ENCODE results near the gene UBTD1. TPM values are rescaled to one million over a fixed set of nuclear protein-coding genes. Genes with fewer than 3 reads are reported as not detected.

The UBTD1 gene
- polyA plus RNA-seq, 3 donors, result 17.2 to 20.0 (median 19.0) TPM

- Histone ChIP-seq H3K4me3 (replicated peaks in 1 of 3; ENCODE audit: low read depth in 2 of 3, low read length in 3 of 3) (no peak overlapping the region), H3K27ac (ENCODE audit: low read depth in 1 of 2, low read length in 2 of 2) (no peak overlapping the region), H3K27me3 (ENCODE audit: control insufficient read depth in 2 of 2, insufficient read depth in 2 of 2, low read length in 2 of 2) (no peaks in the 10 kb centered on the region), H3K4me2 (replicated peaks; ENCODE audit: extremely low read depth, low read length, poor library complexity, severe bottlenecking) (no peak overlapping the region), H3K4me1 (ENCODE audit: control insufficient read depth in 1 of 2, insufficient read depth in 2 of 2, low read length in 2 of 2) (no peaks in the 10 kb centered on the region), H3K36me3 (replicated peaks in 1 of 2; ENCODE audit: control insufficient read depth in 1 of 2, insufficient read depth in 2 of 2, low read length in 2 of 2) (no peaks in the 10 kb centered on the region), H3K79me2 (ENCODE audit: insufficient read depth, low read length) (no peaks in the 10 kb centered on the region), H4K20me1 (ENCODE audit: insufficient read depth, low read length) (no peaks in the 10 kb centered on the region), H3K9me3 (replicated peaks in 1 of 2; ENCODE audit: control insufficient read depth in 1 of 2, insufficient read depth in 1 of 2, low read length in 2 of 2) (no peaks in the 10 kb centered on the region), H3K9ac (ENCODE audit: insufficient read depth, low read length, poor library complexity, severe bottlenecking) (no peak overlapping the region), H2AFZ (ENCODE audit: insufficient read depth, low read depth, low read length, poor library complexity, severe bottlenecking) (no peak overlapping the region)
- no CpG with 5 or more reads among the region's 4 CpGs for WGBS (ENCODE audit: insufficient coverage)
- Mint-ChIP-seq H3K4me3 (no peak overlapping the region), H3K27ac (no peak overlapping the region), H3K36me3 (no peaks in the 10 kb centered on the region), H3K27me3 (ENCODE audit: low read depth in 3 of 3) (peaks cover 0 to 3% (median 2%) of the 10 kb centered on the region in 3 donors), H3K4me1 (no peaks in the 10 kb centered on the region), H3K9me3 (peaks cover 0 to 1% (median 0%) of the 10 kb centered on the region in 7 donors)
- intact Hi-C loops (cut with micrococcal nuclease), result no loop called here
- no peak for DNase-seq
- TF ChIP-seq CTCF (IDR thresholded peaks at IDR 0.05), result no peak
Measured at GRCh38 chr10:97618733-97619132, 120.0 kb downstream of the UBTD1 start.

Other genes starting within 250 kb of the UBTD1 start
- gene ARHGAP19, start 206.3 kb upstream of the UBTD1 start, polyA plus RNA-seq, result 10 to 100 TPM in 2 of 3 donors, 1 to 10 TPM in 1; 8.3 to 10.6 (median 10.2) TPM
- gene FRAT1, start 179.7 kb upstream of the UBTD1 start, polyA plus RNA-seq, result 10 to 100 TPM; 17.0 to 34.4 (median 31.2) TPM
- gene FRAT2, start 164.2 kb upstream of the UBTD1 start, polyA plus RNA-seq, result 10 to 100 TPM; 29.4 to 62.4 (median 37.9) TPM
- gene RRP12, start 97.6 kb upstream of the UBTD1 start, polyA plus RNA-seq, result 10 to 100 TPM; 31.0 to 98.7 (median 44.3) TPM
- 100 to 1,000 TPM; 276 to 749 (median 498) TPM for gene PGAM1, start 72.7 kb upstream of the UBTD1 start, polyA plus RNA-seq
- gene EXOSC1, start 52.9 kb upstream of the UBTD1 start, polyA plus RNA-seq, result 10 to 100 TPM; 34.7 to 60.6 (median 55.8) TPM
- 10 to 100 TPM; 16.3 to 26.4 (median 24.1) TPM for gene ZDHHC16, start 52.7 kb upstream of the UBTD1 start, polyA plus RNA-seq
- 10 to 100 TPM; 23.2 to 74.5 (median 29.2) TPM for gene MMS19, start 502 bp upstream of the UBTD1 start, polyA plus RNA-seq
- gene ANKRD2, start 73.9 kb downstream of the UBTD1 start, polyA plus RNA-seq, result not detected
- not detected for gene HOGA1, start 85.5 kb downstream of the UBTD1 start, polyA plus RNA-seq
- not detected for gene C10orf62, start 90.8 kb downstream of the UBTD1 start, polyA plus RNA-seq
- not detected for gene MORN4, start 134.6 kb downstream of the UBTD1 start, polyA plus RNA-seq
- gene PI4K2A, start 141.7 kb downstream of the UBTD1 start, polyA plus RNA-seq, result 10 to 100 TPM in 1 of 3 donors, 1 to 10 TPM in 2; 5.8 to 16.4 (median 6.7) TPM
- 10 to 100 TPM in 1 of 3 donors, 1 to 10 TPM in 2; 2.0 to 11.2 (median 2.9) TPM for gene AVPI1, start 188.3 kb downstream of the UBTD1 start, polyA plus RNA-seq
- 10 to 100 TPM in 1 of 3 donors, 1 to 10 TPM in 2; 3.7 to 28.0 (median 9.2) TPM for gene MARVELD1, start 214.8 kb downstream of the UBTD1 start, polyA plus RNA-seq
- gene ZFYVE27, start 238.2 kb downstream of the UBTD1 start, polyA plus RNA-seq, result 10 to 100 TPM in 1 of 3 donors, 1 to 10 TPM in 2; 6.2 to 31.1 (median 9.7) TPM